ENCODE data around the gene ABHD16B. TPM values are rescaled to one million over a fixed set of nuclear protein-coding genes. Genes with fewer than 3 reads are reported as not detected.

Gene ABHD16B
- total RNA-seq, 4 donors from 2014 or later, result not detected

DNA sequence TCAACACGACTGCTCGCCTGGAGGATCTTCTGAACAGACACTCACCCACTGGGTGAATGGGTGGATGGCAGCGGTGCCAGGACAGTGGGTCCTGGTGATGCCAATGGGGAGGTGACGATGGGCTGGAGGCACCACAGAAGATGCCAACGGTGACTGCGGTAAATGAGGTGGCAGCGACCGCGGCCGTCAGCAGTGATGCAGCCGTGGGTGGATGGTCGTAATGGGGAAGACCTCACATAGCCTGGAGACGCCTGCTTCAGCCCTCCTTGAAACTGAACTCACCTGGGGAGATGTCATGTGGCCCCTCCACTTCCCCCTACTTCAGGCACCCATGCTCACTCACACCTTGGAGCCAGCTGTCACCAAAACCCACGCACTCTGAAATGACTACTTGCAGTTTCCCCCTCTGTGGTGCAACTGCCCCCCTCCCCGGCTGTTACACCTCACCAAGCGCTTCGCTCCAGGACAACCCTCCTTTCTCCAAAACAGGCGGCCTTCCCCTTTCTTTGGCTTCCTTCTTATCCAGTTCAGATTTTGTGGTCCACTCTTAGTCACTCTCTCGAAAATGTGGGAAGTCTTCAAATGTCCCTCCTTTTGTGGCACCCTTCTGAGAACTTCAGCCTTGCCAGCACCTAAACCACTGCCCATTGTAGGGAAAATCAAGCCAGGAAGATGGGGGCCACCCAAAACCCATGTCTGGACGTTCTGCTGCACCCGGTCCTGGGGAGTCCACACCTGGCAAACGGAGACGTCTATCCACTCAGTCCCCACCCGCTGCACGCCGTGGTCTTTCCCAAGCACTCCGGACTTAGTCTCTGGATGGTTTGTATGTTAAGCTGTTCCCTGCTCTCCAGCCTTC lies 10.4 kb upstream of the ABHD16B start:
- TF ChIP-seq, protein P1, sequence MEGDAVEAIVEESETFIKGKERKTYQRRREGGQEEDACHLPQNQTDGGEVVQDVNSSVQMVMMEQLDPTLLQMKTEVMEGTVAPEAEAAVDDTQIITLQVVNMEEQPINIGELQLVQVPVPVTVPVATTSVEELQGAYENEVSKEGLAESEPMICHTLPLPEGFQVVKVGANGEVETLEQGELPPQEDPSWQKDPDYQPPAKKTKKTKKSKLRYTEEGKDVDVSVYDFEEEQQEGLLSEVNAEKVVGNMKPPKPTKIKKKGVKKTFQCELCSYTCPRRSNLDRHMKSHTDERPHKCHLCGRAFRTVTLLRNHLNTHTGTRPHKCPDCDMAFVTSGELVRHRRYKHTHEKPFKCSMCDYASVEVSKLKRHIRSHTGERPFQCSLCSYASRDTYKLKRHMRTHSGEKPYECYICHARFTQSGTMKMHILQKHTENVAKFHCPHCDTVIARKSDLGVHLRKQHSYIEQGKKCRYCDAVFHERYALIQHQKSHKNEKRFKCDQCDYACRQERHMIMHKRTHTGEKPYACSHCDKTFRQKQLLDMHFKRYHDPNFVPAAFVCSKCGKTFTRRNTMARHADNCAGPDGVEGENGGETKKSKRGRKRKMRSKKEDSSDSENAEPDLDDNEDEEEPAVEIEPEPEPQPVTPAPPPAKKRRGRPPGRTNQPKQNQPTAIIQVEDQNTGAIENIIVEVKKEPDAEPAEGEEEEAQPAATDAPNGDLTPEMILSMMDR (IDR thresholded peaks at IDR 0.05; ENCODE audit: low read depth), result no peak

GRCh38 chr20:63854069-63854765 lies 7.1 kb upstream of the ABHD16B start:
- TF ChIP-seq, protein P1 (IDR thresholded peaks at IDR 0.05; ENCODE audit: low read depth), result no peak

DNA sequence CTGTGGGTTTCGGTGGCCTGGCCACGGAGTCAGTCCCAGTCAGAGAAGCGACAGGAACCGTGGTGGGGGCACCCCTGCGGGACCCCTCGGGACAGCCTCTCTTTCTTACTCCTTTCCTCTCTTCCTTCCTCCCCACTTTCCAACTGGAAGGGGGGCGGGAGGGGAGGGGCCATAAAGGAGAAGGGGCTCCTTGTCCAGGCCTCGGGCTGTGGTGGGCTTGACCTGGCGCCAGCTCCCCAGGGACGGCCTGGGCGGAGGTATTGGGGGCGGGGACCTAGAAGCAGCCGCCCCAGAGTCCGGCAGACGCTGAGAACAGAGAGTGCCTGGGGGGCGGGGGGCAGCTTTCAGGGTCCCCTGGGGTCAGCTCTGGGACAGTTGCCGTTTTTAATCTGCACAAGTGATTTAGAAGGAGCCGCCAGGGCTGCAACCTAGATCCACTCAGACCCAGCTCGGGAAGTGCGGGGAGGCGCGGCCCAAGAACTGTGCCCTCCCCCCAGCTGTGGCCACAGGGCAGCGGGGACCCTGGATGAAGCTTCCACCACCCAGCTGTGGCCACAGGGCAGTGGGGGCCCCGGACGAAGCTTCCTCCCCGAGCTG lies 6.4 kb upstream of the ABHD16B start:
- TF ChIP-seq, protein P1 (IDR thresholded peaks at IDR 0.05; ENCODE audit: low read depth), result no peak

GRCh38 chr20:63855363-63856097 lies 5.8 kb upstream of the ABHD16B start:
- TF ChIP-seq, protein P1 (IDR thresholded peaks at IDR 0.05; ENCODE audit: low read depth), result no peak

DNA sequence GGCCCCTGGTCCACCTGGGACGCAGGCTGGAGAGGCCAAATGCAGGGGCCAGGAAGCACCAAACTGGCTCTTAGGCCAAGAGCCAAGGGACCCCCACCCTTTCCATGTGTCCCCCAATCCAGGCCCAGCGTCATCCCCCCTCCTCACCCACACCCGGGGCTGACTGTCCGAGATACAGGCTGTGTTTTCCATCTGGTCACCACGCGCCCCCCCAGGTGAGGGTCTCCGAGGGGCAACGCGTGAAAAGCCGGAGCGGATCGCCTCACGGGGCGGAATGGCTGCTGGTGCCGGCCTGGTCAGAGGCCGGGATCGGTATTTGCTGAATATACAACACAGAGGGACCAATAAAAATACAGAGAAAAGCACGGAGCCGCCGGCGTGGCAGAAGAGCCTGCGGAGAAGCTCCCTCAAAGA lies 5.2 kb upstream of the ABHD16B start:
- TF ChIP-seq, protein P1 (IDR thresholded peaks at IDR 0.05; ENCODE audit: low read depth), result no peak

- TF ChIP-seq, protein P1 (IDR thresholded peaks at IDR 0.05; ENCODE audit: low read depth), result no peak
Measured at GRCh38 chr20:63857764-63858392, 3.4 kb upstream of the ABHD16B start.

All from subcutaneous adipose tissue (tissue), 4 donors.